GM23248 (cell line): ENCODE measurements around the gene ELP5.

Experiments used
- EZH2 ChIP-seq: fragments of 200-600 bp; sonication (generic); IDR thresholded peaks from 2 replicates; pipeline ENCODE4 v1.6.1; 2018; ENCODE audit warnings: antibody characterized with exemption, mild to moderate bottlenecking; ENCODE audit not compliant: insufficient read depth, poor library complexity, severe bottlenecking
- EZH2phosphoT487 ChIP-seq: fragments of 200-600 bp; sonication (generic); IDR thresholded peaks from 2 replicates; pipeline ENCODE4 v1.6.1; 2018; ENCODE audit warnings: antibody characterized with exemption, moderate library complexity, mild to moderate bottlenecking, low read depth; ENCODE audit not compliant: insufficient read depth

DNA sequence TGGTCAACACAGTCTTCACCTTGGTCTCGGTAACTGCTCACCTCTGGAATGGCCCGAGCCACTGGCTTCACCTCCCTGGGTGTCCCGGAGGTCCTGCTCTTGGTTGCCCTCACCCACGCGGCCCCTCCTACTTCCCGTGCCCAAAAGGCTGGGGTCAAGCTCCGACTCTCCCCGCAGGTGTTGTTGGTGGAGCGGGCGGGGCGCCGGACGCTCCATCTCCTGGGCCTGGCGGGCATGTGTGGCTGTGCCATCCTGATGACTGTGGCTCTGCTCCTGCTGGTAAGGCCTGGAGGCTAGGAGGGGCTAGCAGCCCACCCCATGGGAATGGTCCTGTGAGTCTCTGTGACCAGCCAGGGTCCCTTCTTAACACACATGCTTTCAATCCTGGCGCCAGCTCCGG, 32.9 kb downstream of the ELP5 start:
- TF ChIP-seq EZH2, result no peak
- TF ChIP-seq EZH2phosphoT487, result no peak
